NB4 (cell line): ENCODE data around the gene UBE2V1.
A peak's percentile ranks its signal among the peaks of the same experiment; 100 is the strongest.
"Not testable (repeated sequence)": the region's sequence is repeated elsewhere in the genome, so short reads cannot be mapped to it uniquely, and the experiment has no call there.

Experiments used
- DNase-seq: peaks from one replicate; pipeline ENCODE4 v3.0.0; 2010; ENCODE audit warnings: low read depth
- H3K4me3 ChIP-seq: one replicate; pipeline ENCODE4 v1.5.1; 2011; ENCODE audit warnings: mild to moderate bottlenecking, low read depth, low read length, moderate library complexity
- MYC ChIP-seq: IDR thresholded peaks from 2 replicates; pipeline ENCODE4 v1.6.1; 2011; ENCODE audit warnings: low read depth, low read length
- POLR2A ChIP-seq: IDR thresholded peaks from 2 replicates; pipeline ENCODE4 v1.6.1; 2011; ENCODE audit warnings: mild to moderate bottlenecking; ENCODE audit not compliant: insufficient read length; ENCODE audit errors: extremely low read depth
- TF ChIP-seq, protein P1 (sequence below): IDR thresholded peaks from one replicate; pipeline ENCODE4 v1.5.1; 2012; ENCODE audit warnings: low read depth, low read length
- TF ChIP-seq, protein P2 (sequence below): IDR thresholded peaks from 2 replicates; pipeline ENCODE4 v1.6.1; 2011; ENCODE audit warnings: low read depth, low read length

Gene UBE2V1

DNA sequence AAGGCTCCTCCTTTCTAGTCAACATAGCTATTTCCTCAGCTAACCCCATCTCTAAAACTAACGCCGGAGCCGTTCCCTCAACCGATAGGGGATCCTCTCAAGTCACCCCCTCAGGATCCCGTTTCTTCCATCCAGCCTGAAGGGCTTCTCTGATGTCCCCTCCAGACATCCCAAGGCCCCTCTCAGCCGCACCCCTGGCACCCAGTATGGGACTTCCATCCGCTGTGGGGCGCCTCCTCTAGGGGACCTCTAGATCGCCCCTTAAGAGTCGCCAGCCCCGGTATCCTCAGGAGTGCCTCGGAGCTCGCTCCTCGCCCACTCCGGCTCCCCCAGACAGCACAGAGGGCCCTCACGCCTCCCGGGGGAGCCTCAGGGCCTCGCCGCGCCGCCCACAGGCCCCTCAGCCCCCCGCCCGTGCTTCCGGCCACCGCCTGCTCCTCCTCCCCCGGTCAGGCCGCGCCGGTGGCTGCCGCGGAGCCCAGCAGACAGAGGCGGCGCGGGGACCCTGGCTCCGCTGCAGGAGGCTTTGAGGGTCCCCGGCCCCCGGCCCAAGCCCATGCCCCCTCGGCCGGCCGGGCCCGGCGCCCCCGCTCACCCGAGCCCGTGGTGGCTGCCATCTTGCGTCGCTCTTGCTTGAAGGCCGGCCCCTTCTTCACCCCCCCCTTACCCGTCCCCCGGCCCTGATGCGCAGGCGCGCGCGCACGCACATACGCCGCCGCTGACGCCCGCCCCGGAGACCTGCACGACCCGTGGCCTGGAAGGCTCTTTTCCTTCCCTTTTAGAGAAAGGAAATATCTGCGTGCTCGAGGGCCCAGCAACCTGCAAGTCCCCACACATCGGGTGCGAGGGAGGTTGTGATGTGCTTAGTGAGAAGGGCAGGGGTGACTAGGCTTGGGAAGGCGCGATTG is at the start of gene UBE2V1:
TSS of gene UBE2V1 (minus strand) at position 639 of the 908 bp plus-strand sequence. CDS start at position 617, 22 bp downstream.
- DNase-seq, result peak; percentile 96
- peak within 1 kb of the TSS; percentile 91 for H3K4me3 ChIP-seq
- TF ChIP-seq, protein P1, sequence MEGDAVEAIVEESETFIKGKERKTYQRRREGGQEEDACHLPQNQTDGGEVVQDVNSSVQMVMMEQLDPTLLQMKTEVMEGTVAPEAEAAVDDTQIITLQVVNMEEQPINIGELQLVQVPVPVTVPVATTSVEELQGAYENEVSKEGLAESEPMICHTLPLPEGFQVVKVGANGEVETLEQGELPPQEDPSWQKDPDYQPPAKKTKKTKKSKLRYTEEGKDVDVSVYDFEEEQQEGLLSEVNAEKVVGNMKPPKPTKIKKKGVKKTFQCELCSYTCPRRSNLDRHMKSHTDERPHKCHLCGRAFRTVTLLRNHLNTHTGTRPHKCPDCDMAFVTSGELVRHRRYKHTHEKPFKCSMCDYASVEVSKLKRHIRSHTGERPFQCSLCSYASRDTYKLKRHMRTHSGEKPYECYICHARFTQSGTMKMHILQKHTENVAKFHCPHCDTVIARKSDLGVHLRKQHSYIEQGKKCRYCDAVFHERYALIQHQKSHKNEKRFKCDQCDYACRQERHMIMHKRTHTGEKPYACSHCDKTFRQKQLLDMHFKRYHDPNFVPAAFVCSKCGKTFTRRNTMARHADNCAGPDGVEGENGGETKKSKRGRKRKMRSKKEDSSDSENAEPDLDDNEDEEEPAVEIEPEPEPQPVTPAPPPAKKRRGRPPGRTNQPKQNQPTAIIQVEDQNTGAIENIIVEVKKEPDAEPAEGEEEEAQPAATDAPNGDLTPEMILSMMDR, result peak; percentile 17
- TF ChIP-seq, protein P2, sequence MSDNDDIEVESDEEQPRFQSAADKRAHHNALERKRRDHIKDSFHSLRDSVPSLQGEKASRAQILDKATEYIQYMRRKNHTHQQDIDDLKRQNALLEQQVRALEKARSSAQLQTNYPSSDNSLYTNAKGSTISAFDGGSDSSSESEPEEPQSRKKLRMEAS, result peak; percentile 78
- TF ChIP-seq POLR2A (peak; percentile 89), MYC (peak; percentile 82)

DNA sequence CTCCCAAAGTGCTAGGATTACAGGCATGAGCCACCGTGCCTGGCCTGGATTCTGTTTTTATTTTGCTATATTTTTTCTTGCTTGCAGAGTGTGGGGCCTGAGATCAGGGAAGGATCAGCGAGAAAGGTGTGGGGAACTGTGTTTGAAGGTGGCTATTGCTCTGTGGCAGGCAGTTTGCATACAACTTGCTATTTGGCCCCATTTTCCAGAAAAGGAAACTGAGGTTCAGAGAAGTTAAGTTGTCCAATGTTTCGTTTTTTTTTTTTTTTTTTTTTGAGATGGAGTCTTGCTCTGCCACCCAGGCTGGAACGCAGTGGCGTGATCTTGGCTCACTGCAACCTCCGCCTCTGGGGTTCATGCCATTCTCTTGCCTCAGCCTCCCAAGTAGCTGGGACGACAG is 48.5 kb upstream of the UBE2V1 start:
- DNase-seq, H3K4me3 ChIP-seq: not testable (repeated sequence)

DNA sequence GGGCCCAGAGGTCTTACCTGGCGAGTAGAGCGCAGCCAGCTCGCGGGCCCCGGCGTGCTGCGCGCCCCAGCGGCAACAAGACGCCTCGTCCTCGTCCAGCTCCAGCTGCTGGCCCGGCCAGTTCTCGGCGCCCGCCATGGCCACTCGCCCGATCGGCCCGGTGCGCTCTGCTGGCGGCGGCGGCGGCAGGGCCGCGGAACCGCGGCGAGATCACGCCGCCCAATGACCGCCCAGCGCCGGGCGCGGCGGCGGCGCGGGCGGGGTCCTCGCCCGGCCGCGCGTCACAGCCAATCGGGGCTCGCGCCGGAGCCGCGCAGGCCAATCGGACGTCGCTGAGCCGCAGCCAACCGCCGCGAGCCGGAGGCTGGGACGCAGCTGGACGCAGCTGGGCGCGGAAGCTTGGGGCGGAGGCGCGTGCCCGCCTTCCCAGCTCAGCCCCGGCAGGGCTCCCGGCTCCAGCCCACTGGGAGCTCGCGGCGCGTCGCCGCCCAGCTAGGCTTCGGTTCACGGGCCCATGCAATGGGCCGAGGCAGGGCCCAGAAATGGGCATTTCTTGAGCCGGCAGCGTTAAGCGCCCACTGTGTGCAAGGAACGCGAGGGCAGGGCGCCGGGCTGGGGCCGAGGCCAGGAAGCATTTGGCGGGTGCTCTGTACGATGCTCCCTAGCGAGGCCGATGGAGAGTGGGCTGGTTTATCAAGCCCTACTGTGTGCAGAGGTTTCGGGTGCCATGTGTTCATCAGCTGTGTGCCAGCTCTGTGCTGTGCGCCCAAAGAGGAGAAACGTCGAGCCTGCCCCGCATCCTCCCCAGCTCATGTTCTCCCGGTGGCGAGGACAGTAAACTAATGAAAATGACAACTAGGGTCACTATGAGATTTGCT is 40.8 kb upstream of the UBE2V1 start, which contains the start of gene PEDS1:
TSS of gene PEDS1 (minus strand) at position 224 of the 878 bp plus-strand sequence. CDS start at position 138, 86 bp downstream.
- H3K4me3 ChIP-seq, result peak within 1 kb of the TSS; percentile 86
- peak; percentile 95 for DNase-seq
- TF ChIP-seq MYC (peak; percentile 32), POLR2A (peak; percentile 93)
- TF ChIP-seq, protein P2, result peak; percentile 34
- TF ChIP-seq, protein P1, result no peak

DNA sequence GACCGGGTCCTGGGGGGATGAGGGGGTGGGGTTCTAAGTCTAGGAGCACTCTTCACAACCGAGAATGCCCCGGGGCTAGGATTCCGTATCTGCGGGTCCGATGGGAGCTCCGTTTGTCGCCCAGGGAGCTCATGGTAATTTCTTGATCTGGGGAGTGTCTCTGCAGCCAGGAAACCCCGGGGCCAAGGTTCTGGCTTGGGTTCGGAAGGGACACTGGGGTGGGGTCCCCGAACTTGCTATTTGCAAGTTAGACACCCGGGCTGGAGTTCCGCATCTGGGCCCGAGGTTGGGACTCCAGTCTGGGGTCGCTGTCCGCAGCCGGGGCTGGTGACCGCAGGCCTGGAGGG is 40.2 kb upstream of the UBE2V1 start:
- no peak for DNase-seq
- H3K4me3 ChIP-seq, result peak overlapping the region; percentile 86
- TF ChIP-seq, protein P2, result no peak
- TF ChIP-seq POLR2A, result no peak
- TF ChIP-seq MYC, result no peak
- TF ChIP-seq, protein P1, result no peak

DNA sequence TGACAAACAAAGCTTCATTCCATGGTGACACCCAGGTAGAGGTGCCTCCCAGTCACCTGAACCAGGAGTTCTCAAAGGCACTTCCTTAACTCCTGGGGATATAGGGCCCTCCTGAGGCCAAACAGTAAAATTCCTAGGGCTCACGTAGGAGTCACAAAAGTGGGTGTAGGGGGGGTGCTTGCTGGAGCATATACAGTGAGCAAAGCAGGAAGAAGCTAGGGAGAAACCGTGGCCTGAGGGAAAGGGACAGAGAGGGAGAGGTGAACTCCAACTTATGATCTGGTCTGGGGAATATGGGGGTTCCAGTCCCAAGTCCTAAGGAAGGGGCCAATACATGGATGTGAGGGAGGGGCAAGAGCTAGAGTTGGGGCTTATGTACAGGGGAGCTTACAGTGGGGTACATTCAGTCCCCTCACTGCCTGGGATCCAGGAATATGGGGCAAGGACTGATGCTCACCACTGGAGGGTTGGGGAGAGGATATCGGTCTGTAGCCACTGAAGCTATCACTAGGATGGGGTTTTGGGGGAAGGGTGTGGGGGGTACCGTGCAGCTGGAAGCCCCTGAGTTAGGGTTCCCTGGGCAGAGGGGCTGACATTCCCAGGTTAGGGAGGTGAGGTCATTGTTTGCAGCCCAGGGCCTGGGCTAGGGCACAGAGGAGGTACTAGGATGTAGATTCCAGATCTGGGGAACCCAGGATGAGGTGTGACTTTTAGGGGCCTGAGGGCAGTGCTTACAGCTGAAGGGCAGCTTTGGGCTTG is 39.6 kb upstream of the UBE2V1 start:
- no peak for TF ChIP-seq MYC
- TF ChIP-seq, protein P2, result no peak
- TF ChIP-seq, protein P1, result no peak
- TF ChIP-seq POLR2A, result no peak
- peak overlapping the region; percentile 86 for H3K4me3 ChIP-seq
- DNase-seq, result no peak
